Thoracic aorta (tissue), 2 donors: ENCODE data around the gene G3BP2. TPM values are rescaled to one million over a fixed set of nuclear protein-coding genes. Genes with fewer than 3 reads are reported as not detected.

ENCODE experiments used
- ATAC-seq: fragments of 150-250 bp; one replicate; pipeline ENCODE4 v1.8.0; 2017; ENCODE audit warnings: low read depth; ENCODE audit not compliant: insufficient number of reproducible peaks, low FRiP score
- DNase-seq: peaks from one replicate; pipeline ENCODE4 v3.0.0-alpha.2; 2020; ENCODE audit warnings: low spot score
- H3K27ac ChIP-seq, 2 donors: fragments of 200-600 bp; sonication (generic); 1 replicate in 1 of 2; 2 replicates in 1 of 2; pipeline ENCODE4 v1.5.1; 2016; ENCODE audit warnings: mild to moderate bottlenecking in 2 of 2, moderate library complexity in 2 of 2
- H3K27me3 ChIP-seq: fragments of 200-600 bp; sonication (generic); replicated peaks from 2 replicates; pipeline ENCODE4 v1.6.0; 2016; ENCODE audit warnings: mild to moderate bottlenecking; ENCODE audit not compliant: insufficient read depth
- H3K36me3 ChIP-seq: fragments of 200-600 bp; sonication (generic); one replicate; pipeline ENCODE4 v1.5.1; 2016
- H3K4me1 ChIP-seq, 2 donors: fragments of 200-600 bp; sonication (generic); 1 replicate in 1 of 2; 2 replicates in 1 of 2; pipeline versions ENCODE4 v1.5.1 to v1.6.0; 2016; ENCODE audit warnings: low read depth in 2 of 2, mild to moderate bottlenecking in 1 of 2; ENCODE audit not compliant: control insufficient read depth in 1 of 2
- H3K4me3 ChIP-seq: fragments of 200-600 bp; sonication (generic); 2 replicates; pipeline ENCODE4 v1.5.1; 2016; ENCODE audit warnings: mild to moderate bottlenecking
- H3K9me3 ChIP-seq: fragments of 200-600 bp; sonication (generic); 2 replicates; pipeline ENCODE4 v1.5.1; 2016
- total RNA-seq, 2 donors: library from RNA; depleted of rRNA; stranded (reverse); fragments of >200 nt; gene quantifications; one replicate each; pipeline versions ENCODE4 v1.1.0 to v1.2.3, GENCODE V29; 2016
- TF ChIP-seq, protein P1 (sequence below): fragments of 200-600 bp; sonication (generic); IDR thresholded peaks from one replicate; pipeline ENCODE4 v1.5.1; 2019; ENCODE audit warnings: antibody characterized with exemption

G3BP2 gene
- total RNA-seq, 2 donors from 2014 or later = 71.9 to 126 TPM

DNA sequence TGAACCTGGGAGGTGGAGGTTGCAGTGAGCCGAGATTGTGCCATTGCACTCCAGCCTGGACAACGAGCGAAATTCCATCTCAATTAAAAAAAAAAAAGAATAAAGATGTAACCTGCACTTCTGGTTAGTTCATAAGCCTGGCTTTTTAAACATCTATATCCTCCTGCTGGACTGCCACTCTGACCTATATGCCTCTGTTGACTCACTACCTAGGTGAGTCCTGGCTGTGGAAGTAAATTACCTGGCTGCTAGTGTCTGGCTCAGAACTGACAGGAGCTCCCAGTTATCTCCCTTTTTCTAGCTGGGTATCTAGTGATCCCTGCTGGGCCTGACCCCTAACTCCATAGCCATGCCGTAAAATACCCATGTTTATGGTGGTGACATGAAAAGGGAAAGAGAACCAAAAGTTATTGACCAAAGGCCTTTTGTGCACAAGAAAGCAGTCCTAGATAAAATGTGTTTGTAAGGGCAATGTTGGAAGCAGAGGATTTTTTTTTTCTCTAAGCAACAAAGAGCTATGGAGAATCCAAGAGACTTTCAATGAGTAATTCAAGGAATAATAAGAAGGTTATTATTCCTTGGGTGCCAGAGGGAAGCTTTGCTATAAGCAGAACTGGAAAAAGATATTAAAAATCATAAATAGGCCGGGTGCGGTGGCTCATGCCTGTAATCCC lies 10.4 kb upstream of the G3BP2 start:
- no peak overlapping the region for H3K4me3 ChIP-seq
- TF ChIP-seq, protein P1, sequence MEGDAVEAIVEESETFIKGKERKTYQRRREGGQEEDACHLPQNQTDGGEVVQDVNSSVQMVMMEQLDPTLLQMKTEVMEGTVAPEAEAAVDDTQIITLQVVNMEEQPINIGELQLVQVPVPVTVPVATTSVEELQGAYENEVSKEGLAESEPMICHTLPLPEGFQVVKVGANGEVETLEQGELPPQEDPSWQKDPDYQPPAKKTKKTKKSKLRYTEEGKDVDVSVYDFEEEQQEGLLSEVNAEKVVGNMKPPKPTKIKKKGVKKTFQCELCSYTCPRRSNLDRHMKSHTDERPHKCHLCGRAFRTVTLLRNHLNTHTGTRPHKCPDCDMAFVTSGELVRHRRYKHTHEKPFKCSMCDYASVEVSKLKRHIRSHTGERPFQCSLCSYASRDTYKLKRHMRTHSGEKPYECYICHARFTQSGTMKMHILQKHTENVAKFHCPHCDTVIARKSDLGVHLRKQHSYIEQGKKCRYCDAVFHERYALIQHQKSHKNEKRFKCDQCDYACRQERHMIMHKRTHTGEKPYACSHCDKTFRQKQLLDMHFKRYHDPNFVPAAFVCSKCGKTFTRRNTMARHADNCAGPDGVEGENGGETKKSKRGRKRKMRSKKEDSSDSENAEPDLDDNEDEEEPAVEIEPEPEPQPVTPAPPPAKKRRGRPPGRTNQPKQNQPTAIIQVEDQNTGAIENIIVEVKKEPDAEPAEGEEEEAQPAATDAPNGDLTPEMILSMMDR = no peak
- no peak for DNase-seq
- no peaks in the 10 kb centered on the region for H3K36me3 ChIP-seq
- no peaks in the 10 kb centered on the region for H3K27me3 ChIP-seq
- H3K4me1 ChIP-seq = no peaks in the 10 kb centered on the region
- H3K9me3 ChIP-seq = no peaks in the 10 kb centered on the region
- no peak overlapping the region for H3K27ac ChIP-seq
- ATAC-seq = no peak

GRCh38 chr4:75679876-75680575 lies 6.8 kb upstream of the G3BP2 start:
- Histone ChIP-seq H3K27ac (no peak overlapping the region), H3K4me3 (no peak overlapping the region), H3K36me3 (no peaks in the 10 kb centered on the region), H3K27me3 (no peaks in the 10 kb centered on the region), H3K4me1 (no peaks in the 10 kb centered on the region), H3K9me3 (no peaks in the 10 kb centered on the region)
- ATAC-seq = no peak
- no peak for DNase-seq
- TF ChIP-seq, protein P1 = no peak

DNA sequence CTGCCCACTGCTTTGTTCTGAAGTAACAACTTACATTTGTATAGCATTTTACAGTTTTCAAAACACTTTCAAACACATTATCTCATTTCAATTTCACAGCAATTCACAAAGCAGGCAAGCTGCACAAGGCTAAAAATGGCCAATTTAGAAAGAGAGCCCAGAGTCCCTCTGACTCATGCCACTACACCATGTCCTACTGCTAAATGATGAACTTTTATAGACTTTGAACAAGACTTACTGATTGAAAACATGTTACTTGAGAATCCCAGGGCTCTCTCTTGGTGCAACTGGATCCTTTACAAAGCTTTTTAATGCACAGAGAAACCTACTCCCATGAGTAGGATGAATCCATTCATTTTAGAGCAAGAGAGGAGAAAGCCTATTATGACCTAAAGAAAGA lies 5.8 kb upstream of the G3BP2 start:
- Histone ChIP-seq H3K36me3 (no peaks in the 10 kb centered on the region), H3K4me3 (no peak overlapping the region), H3K9me3 (no peaks in the 10 kb centered on the region), H3K27me3 (no peaks in the 10 kb centered on the region), H3K4me1 (peaks cover 0 to 3% of the 10 kb centered on the region in 2 donors), H3K27ac (no peak overlapping the region)
- ATAC-seq (no peak), DNase-seq (no peak)
- TF ChIP-seq, protein P1 = no peak

- DNase-seq (no peak), ATAC-seq (no peak)
- Histone ChIP-seq H3K4me3 (no peak overlapping the region), H3K27me3 (no peaks in the 10 kb centered on the region), H3K9me3 (no peaks in the 10 kb centered on the region), H3K4me1 (peaks cover 0 to 6% of the 10 kb centered on the region in 2 donors), H3K27ac (no peak overlapping the region), H3K36me3 (no peaks in the 10 kb centered on the region)
- TF ChIP-seq, protein P1 = no peak
Measured at GRCh38 chr4:75678473-75678872, 5.3 kb upstream of the G3BP2 start.

DNA sequence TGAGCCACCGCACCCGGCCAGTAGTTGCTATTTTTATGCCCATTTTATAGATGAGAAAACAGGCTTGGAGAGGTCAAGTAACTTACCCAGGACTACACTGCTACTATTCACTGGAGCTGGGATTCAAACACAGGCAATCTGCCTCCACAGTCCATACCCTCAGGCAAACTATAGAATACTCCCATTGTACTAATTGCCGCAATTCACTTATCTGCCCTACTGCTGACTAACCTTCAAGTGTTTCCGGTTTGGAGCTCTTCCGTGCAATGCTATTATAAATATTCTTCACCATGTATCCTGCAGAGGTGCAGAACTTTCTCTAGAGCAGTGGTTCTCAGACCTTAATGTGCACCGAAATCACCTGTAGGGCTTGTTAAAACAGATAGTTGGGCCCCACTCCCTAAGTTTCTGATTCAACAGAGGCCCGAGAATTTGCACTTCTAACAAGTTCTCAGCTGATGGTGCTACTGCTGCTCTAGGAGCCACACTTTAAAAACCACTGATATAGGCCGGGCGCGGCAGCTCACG lies 1.9 kb upstream of the G3BP2 start:
- TF ChIP-seq, protein P1 = no peak
- H3K4me3 ChIP-seq = no peak overlapping the region
- ATAC-seq (no peak), DNase-seq (no peak)
- no peaks in the 10 kb centered on the region for H3K9me3 ChIP-seq
- no peak overlapping the region for H3K27ac ChIP-seq
- H3K36me3 ChIP-seq = no peaks in the 10 kb centered on the region
- H3K4me1 ChIP-seq = peaks cover 10 to 25% of the 10 kb centered on the region in 2 donors
- no peaks in the 10 kb centered on the region for H3K27me3 ChIP-seq
